Choroid plexus epithelial cell (primary cell): ENCODE results near the gene NTF4.
A peak's percentile ranks its signal among the peaks of the same experiment; 100 is the strongest.

ENCODE experiments used
- DNase-seq: peaks from one replicate; pipeline ENCODE4 v3.0.0-alpha.2; 2010; ENCODE audit warnings: low read depth
- H3K4me3 ChIP-seq: 2 replicates; pipeline ENCODE4 v1.5.1; 2011; ENCODE audit warnings: low read depth, mild to moderate bottlenecking, control low read depth, low read length, moderate library complexity
- CTCF ChIP-seq: conservative IDR thresholded peaks from 2 replicates; pipeline ENCODE4 v1.5.1; 2011; ENCODE audit warnings: low read depth, mild to moderate bottlenecking, control low read depth, inconsistent platforms, low read length, moderate library complexity

NTF4 gene

GRCh38 chr19:49086296-49086695 lies 21.7 kb upstream of the NTF4 start:
- no peak for DNase-seq
- TF ChIP-seq CTCF: no peak
- peak overlapping the region; percentile 74 for H3K4me3 ChIP-seq

- peak; percentile 25 for DNase-seq
- TF ChIP-seq CTCF: no peak
- peak overlapping the region; percentile 74 for H3K4me3 ChIP-seq
Observed at GRCh38 chr19:49085868-49086232, 21.2 kb upstream of the NTF4 start.

GRCh38 chr19:49085020-49085867 lies 20.6 kb upstream of the NTF4 start, which contains the start of gene SNRNP70:
SNRNP70 (plus strand) TSS chr19:49085451; CDS start chr19:49086415, 964 bp downstream.
- H3K4me3 ChIP-seq: peak within 1 kb of the TSS; percentile 74
- no peak for TF ChIP-seq CTCF
- DNase-seq: peak; percentile 100

GRCh38 chr19:49084206-49085019 lies 19.8 kb upstream of the NTF4 start:
- H3K4me3 ChIP-seq: peak overlapping the region; percentile 74
- no peak for TF ChIP-seq CTCF
- no peak for DNase-seq

- H3K4me3 ChIP-seq: no peak overlapping the region
- no peak for TF ChIP-seq CTCF
- no peak for DNase-seq
Observed at GRCh38 chr19:49081273-49081672, 16.7 kb upstream of the NTF4 start.

- TF ChIP-seq CTCF: no peak
Observed at GRCh38 chr19:49080392-49080791, 15.8 kb upstream of the NTF4 start.

More at GRCh38 chr19:49080392-49080791, 15.8 kb upstream of the NTF4 start:
- H3K4me3 ChIP-seq: no peak overlapping the region
- no peak for DNase-seq
